ENCODE results near the gene PPP2R3B. TPM values are rescaled to one million over a fixed set of nuclear protein-coding genes. Genes with fewer than 3 reads are reported as not detected.
A peak's percentile ranks its signal among the peaks of the same experiment; 100 is the strongest.

PPP2R3B gene
- total RNA-seq, 6 experiments from 2014 or later: 11.7 to 20.5 (median 13.9) TPM

DNA sequence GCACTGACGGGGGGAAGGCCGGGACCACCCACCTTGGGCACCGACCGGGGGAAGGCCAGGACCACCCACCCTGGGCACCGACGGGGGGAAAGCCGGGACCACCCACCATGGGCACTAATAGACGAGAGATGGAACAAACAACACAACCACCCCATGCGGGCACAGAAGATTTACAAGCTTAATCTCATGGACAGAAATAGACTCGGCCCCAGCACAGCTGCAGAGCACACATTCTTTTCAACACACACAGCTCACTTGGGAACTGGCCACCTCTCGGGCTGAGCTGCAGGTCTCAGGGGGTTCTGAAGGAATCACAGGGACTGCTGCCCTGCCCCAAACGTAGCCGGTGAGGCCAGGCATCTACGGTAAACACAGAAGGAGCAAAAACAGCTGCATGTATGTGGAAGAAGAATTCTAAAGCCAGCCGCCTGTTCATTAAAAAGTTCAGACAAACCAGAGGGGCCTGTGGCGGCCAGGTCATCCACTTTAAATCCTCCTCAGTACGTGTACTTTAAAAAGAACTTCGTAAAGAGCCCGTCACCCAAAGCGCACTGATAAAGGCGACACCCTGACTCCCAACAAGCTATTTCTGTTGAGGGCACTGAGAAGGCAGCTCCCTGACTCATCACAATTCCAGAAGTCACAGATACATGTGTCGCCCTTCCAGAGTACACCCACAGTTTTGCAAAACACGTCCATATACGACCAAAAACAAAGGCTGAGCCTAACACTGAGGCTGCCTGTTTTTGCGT lies 17.7 kb downstream of the PPP2R3B start:
- H3K4me3 Mint-ChIP-seq: no peak overlapping the region; the same call in 1 of the 2 replicates
- H3K36me3 Mint-ChIP-seq (ENCODE audit: low read depth): no peaks in the 10 kb centered on the region
- H3K9me3 Mint-ChIP-seq: no peaks in the 10 kb centered on the region
- peaks cover 21% of the 10 kb centered on the region for H3K4me1 Mint-ChIP-seq (ENCODE audit: low read depth)
- TF ChIP-seq CTCF (IDR thresholded peaks at IDR 0.05): no peak
- DNase-seq: peak; percentile 38
- H3K27me3 Mint-ChIP-seq (ENCODE audit: insufficient read depth): peaks cover 7% of the 10 kb centered on the region; the same call in 1 of the 2 replicates
- H3K27ac Mint-ChIP-seq: peak overlapping the region; percentile 84; the same call in 1 of the 2 replicates

DNA sequence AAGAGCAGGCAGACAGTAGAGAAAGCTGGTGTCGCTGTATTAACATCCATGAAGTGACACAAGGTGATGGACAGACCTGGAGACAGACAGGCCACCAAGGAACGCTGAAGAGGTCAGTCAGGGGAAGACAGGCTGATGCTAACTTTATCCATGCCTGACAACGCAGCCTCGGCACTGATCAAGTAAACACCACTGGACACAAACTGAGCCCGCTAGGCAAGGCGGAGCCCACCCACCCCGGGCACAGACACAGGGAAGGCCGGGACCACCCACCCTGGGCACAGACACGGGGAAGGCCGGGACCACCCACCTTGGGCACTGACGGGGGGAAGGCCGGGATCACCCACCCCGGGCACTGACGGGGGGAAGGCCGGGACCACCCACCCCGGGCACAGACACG lies 18.8 kb downstream of the PPP2R3B start:
- no peak for TF ChIP-seq CTCF (IDR thresholded peaks at IDR 0.05)
- peaks cover 7% of the 10 kb centered on the region; the same call in 1 of the 2 replicates for H3K27me3 Mint-ChIP-seq (ENCODE audit: insufficient read depth)
- peaks cover 9% of the 10 kb centered on the region for H3K36me3 Mint-ChIP-seq (ENCODE audit: low read depth)
- peaks cover 21% of the 10 kb centered on the region for H3K4me1 Mint-ChIP-seq (ENCODE audit: low read depth)
- H3K9me3 Mint-ChIP-seq: peaks cover 8% of the 10 kb centered on the region
- no peak overlapping the region; the same call in 1 of the 2 replicates for H3K27ac Mint-ChIP-seq
- no peak for DNase-seq
- no peak overlapping the region for H3K4me3 Mint-ChIP-seq

DNA sequence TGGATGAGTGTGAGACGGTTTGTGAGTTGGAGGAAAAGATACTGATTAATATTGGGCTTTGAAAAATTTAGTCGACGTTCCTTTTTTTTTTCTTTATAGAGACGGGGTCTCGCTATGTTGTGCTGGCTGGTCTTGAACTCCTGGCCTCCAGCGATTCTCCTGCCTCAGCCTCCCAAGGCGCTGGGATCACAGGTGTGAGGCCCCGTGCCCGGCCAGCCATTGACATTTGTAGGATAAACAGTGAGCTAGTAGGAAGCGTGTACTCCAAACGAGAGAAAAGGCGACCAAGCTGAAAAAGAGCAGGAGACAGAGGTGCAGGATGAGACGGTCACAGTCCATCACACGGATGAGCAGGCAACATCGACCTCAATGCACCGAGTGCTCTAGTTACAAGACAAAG lies 19.4 kb downstream of the PPP2R3B start:
- Mint-ChIP-seq H3K9me3 (peaks cover 13% of the 10 kb centered on the region), H3K27me3 (ENCODE audit: insufficient read depth) (peaks cover 4% of the 10 kb centered on the region; the same call in 1 of the 2 replicates), H3K27ac (no peak overlapping the region; the same call in 1 of the 2 replicates), H3K36me3 (ENCODE audit: low read depth) (peaks cover 11% of the 10 kb centered on the region), H3K4me1 (ENCODE audit: low read depth) (peaks cover 18% of the 10 kb centered on the region), H3K4me3 (no peak overlapping the region)
- no peak for TF ChIP-seq CTCF (IDR thresholded peaks at IDR 0.05)
- DNase-seq: no peak

DNA sequence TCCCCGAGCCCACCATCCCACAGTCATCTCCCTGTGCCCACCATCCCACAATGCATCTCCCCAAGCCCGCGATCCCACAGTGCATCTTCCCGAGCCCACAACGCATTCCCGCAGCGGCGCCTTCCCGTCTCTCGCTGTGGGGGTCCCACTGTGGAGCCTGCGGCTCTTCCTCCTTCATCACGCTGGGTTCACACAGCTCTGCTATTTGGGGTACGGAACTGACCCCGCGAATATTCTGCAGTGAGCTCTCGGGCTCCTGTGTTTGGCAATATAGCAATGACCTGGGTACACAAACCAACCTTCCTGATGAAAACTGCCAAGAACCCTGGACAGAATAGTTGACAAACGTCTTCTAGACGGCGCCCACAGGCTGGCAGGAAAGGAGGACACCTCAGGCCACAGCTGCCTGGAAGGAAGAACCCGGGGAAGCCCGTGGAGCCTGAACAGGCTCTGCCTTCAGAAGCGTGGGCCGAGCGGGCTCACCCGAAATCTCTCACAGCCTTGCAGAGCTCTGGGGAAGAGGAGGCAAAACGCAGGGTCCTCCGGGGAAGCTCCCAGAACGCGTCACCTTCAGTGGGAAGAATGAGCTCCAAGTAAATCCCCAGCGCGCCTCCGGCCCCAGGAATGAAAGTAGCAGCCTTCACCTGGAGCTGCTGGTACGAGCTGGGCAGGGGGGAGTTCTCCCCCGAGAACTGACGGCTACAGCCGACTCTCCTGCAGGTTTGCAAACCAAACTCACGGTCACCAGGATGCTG lies 22.9 kb downstream of the PPP2R3B start:
- H3K36me3 Mint-ChIP-seq (ENCODE audit: low read depth): peaks cover 43% of the 10 kb centered on the region
- no peak for DNase-seq
- TF ChIP-seq CTCF (IDR thresholded peaks at IDR 0.05): no peak
- H3K9me3 Mint-ChIP-seq: peaks cover 45% of the 10 kb centered on the region
- no peak overlapping the region for H3K27ac Mint-ChIP-seq
- no peak overlapping the region for H3K4me3 Mint-ChIP-seq
- H3K27me3 Mint-ChIP-seq (ENCODE audit: insufficient read depth): peaks cover 2% of the 10 kb centered on the region; the same call in 1 of the 2 replicates
- peaks cover 7% of the 10 kb centered on the region for H3K4me1 Mint-ChIP-seq (ENCODE audit: low read depth)

DNA sequence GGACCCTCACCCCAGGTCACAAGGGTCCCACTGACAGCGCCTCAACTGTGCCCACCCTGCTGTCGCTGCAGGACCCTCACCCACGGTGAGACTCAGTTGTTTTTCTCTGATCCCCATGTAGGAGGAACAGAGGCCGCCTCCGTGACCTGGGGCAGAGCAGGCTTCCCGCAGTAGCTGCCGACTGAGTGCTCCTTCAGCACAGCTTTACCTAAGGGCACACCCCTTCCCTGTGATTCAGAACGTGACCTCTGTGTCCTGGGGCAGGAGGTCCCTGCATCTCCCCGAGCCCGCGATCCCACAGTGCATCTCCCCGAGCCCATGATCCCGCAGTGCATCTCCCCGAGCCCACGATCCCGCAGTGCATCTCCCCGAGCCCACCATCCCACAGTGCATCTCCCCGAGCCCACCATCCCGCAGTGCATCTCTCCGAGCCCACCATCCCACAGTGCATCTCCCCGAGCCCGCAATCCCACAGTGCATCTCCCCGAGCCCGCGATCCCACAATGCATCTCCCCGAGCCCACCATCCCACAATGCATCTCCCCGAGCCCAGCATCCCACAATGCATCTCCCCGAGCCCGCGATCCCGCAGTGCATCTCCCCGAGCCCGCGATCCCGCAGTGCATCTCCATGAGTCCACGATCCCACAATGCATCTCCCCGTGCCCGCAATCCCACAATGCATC lies 23.6 kb downstream of the PPP2R3B start:
- Mint-ChIP-seq H3K4me3 (no peak overlapping the region), H3K4me1 (ENCODE audit: low read depth) (peaks cover 6% of the 10 kb centered on the region; the same call in 1 of the 2 replicates), H3K27ac (no peak overlapping the region), H3K36me3 (ENCODE audit: low read depth) (peaks cover 43% of the 10 kb centered on the region), H3K9me3 (peaks cover 45% of the 10 kb centered on the region), H3K27me3 (ENCODE audit: insufficient read depth) (peaks cover 2% of the 10 kb centered on the region; the same call in 1 of the 2 replicates)
- no peak for DNase-seq
- no peak for TF ChIP-seq CTCF (IDR thresholded peaks at IDR 0.05)
